ENCODE measurements around the gene PIK3AP1.
A peak's percentile ranks its signal among the peaks of the same experiment; 100 is the strongest.
"Not testable (repeated sequence)": the region's sequence is repeated elsewhere in the genome, so short reads cannot be mapped to it uniquely, and the experiment has no call there.

The PIK3AP1 gene

GRCh38 chr10:96720422-96721206, at the start of gene PIK3AP1:
PIK3AP1 (minus strand) TSS chr10:96720514; CDS start chr10:96720394, 120 bp downstream.
- DNase-seq: peak; percentile 25

GRCh38 chr10:96768136-96768535, 47.8 kb upstream of the PIK3AP1 start:
- DNase-seq: no peak

- DNase-seq: no peak
Measured at GRCh38 chr10:96767611-96768010, 47.3 kb upstream of the PIK3AP1 start.

- DNase-seq: peak; percentile 27
Measured at GRCh38 chr10:96765406-96766240, 45.3 kb upstream of the PIK3AP1 start.

- peak; percentile 52 for DNase-seq
Measured at GRCh38 chr10:96764425-96765060, 44.2 kb upstream of the PIK3AP1 start.

GRCh38 chr10:96758423-96758822, 38.1 kb upstream of the PIK3AP1 start:
- no peak for DNase-seq

GRCh38 chr10:96756111-96756903, 36.0 kb upstream of the PIK3AP1 start:
- no peak for DNase-seq

GRCh38 chr10:96753956-96754355, 33.6 kb upstream of the PIK3AP1 start:
- DNase-seq: no peak

- DNase-seq: no peak
Measured at GRCh38 chr10:96752375-96752774, 32.1 kb upstream of the PIK3AP1 start.

GRCh38 chr10:96750316-96750715, 30.0 kb upstream of the PIK3AP1 start:
- DNase-seq: not testable (repeated sequence)

- DNase-seq: no peak
Measured at GRCh38 chr10:96747734-96748550, 27.6 kb upstream of the PIK3AP1 start.

- DNase-seq: no peak
Measured at GRCh38 chr10:96746503-96746902, 26.2 kb upstream of the PIK3AP1 start.

- no peak for DNase-seq
Measured at GRCh38 chr10:96745950-96746349, 25.6 kb upstream of the PIK3AP1 start.

GRCh38 chr10:96743988-96744585, 23.8 kb upstream of the PIK3AP1 start:
- no peak for DNase-seq

- not testable (repeated sequence) for DNase-seq
Measured at GRCh38 chr10:96741557-96741956, 21.2 kb upstream of the PIK3AP1 start.

- DNase-seq: no peak
Measured at GRCh38 chr10:96740579-96741281, 20.4 kb upstream of the PIK3AP1 start.

- DNase-seq: no peak
Measured at GRCh38 chr10:96740141-96740540, 19.8 kb upstream of the PIK3AP1 start.

- DNase-seq: not testable (repeated sequence)
Measured at GRCh38 chr10:96737307-96737902, 17.1 kb upstream of the PIK3AP1 start.

- DNase-seq: no peak
Measured at GRCh38 chr10:96724621-96725020, 4.3 kb upstream of the PIK3AP1 start.

GRCh38 chr10:96721207-96721572, 876 bp upstream of the PIK3AP1 start:
- DNase-seq: no peak

Data from NCI-H1694 (cell line).